DOHH2 (cell line): ENCODE measurements around the gene UBQLN4.

Experiments
- H3F3A ChIP-seq: fragments of 200-600 bp; sonication (generic), shearing (Covaris generic); 2 replicates; pipeline ENCODE4 v1.6.0; 2016; ENCODE audit warnings: antibody characterized with exemption, mild to moderate bottlenecking; ENCODE audit not compliant: control insufficient read depth, insufficient read depth
- H3K27ac ChIP-seq: fragments of 200-600 bp; sonication (generic); 2 replicates; pipeline ENCODE4 v1.5.1; 2014; ENCODE audit warnings: low read depth, mild to moderate bottlenecking, low read length, moderate library complexity
- H3K27me3 ChIP-seq: fragments of 200-600 bp; sonication (generic); 2 replicates; pipeline ENCODE4 v1.6.1; 2014; ENCODE audit warnings: mild to moderate bottlenecking, low read length, mixed read lengths; ENCODE audit not compliant: control insufficient read depth
- H3K36me3 ChIP-seq: fragments of 200-600 bp; sonication (generic); 2 replicates; pipeline ENCODE4 v1.6.1; 2014; ENCODE audit warnings: mild to moderate bottlenecking, low read length, moderate library complexity, mixed read lengths; ENCODE audit not compliant: control insufficient read depth
- H3K4me1 ChIP-seq: fragments of 200-600 bp; sonication (generic); 2 replicates; pipeline ENCODE4 v1.6.1; 2014; ENCODE audit warnings: mild to moderate bottlenecking, low read length, mixed read lengths; ENCODE audit not compliant: control insufficient read depth
- H3K4me2 ChIP-seq: fragments of 200-600 bp; sonication (generic); 2 replicates; pipeline ENCODE4 v1.6.0; 2014; ENCODE audit warnings: mild to moderate bottlenecking, low read length, moderate library complexity
- H3K4me3 ChIP-seq: fragments of 200-600 bp; sonication (generic); 2 replicates; pipeline ENCODE4 v1.5.1; 2014; ENCODE audit warnings: mild to moderate bottlenecking, low read length, mixed read lengths
- H3K79me2 ChIP-seq: fragments of 200-600 bp; sonication (generic); 2 replicates; pipeline ENCODE4 v1.6.1; 2014; ENCODE audit warnings: mild to moderate bottlenecking, low read length, mixed read lengths; ENCODE audit not compliant: control insufficient read depth
- H3K9me2 ChIP-seq: fragments of 200-600 bp; sonication (generic); replicated peaks from 2 replicates; pipeline ENCODE4 v1.6.1; 2014; ENCODE audit warnings: mild to moderate bottlenecking, low read length, mixed read lengths; ENCODE audit not compliant: control insufficient read depth
- H3K9me3 ChIP-seq: fragments of 200-600 bp; sonication (generic); 2 replicates; pipeline ENCODE4 v1.6.1; 2014; ENCODE audit warnings: antibody characterized with exemption, low read length, mixed read lengths; ENCODE audit not compliant: control insufficient read depth, insufficient read depth
- H4K20me1 ChIP-seq: fragments of 200-600 bp; sonication (generic); 2 replicates; pipeline ENCODE4 v1.6.0; 2014; ENCODE audit warnings: low read depth, mild to moderate bottlenecking, antibody characterized with exemption, low read length, moderate library complexity; ENCODE audit not compliant: control insufficient read depth, insufficient read depth
- EZH2phosphoT487 ChIP-seq: fragments of 200-600 bp; sonication (generic); IDR thresholded peaks from 2 replicates; pipeline ENCODE4 v1.6.1; 2017; ENCODE audit warnings: borderline replicate concordance, mild to moderate bottlenecking, antibody characterized with exemption, low read length, moderate library complexity, mixed read lengths
- TF ChIP-seq, protein P1 (sequence below): fragments of 200-600 bp; sonication (generic); IDR thresholded peaks from one replicate; pipeline ENCODE4 v1.5.1; 2014; ENCODE audit warnings: antibody characterized with exemption, mild to moderate bottlenecking, low read depth, low read length; ENCODE audit not compliant: poor library complexity, severe bottlenecking

UBQLN4 gene

DNA sequence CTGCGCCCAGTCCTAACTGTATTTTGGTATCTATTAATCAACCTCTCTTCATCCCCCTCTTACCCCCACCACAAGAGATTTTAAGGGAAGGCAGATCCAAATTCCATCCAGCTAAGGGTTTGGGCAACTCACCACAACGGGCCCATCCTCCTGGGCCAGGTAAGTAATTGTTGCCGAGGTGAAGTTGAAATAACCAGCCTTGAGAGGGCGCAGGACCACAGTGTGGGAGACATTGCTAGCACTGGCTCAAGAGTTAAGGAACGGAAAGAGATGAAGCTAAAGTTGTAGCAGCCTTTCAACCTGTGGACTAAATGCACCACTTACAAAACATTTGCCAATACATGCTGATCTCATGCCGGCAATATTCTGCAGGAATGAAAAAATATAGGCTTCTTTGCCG, 38.8 kb downstream of the UBQLN4 start:
- no peaks in the 10 kb centered on the region for H3K9me3 ChIP-seq
- no peaks in the 10 kb centered on the region for H3F3A ChIP-seq
- no peak overlapping the region for H3K4me2 ChIP-seq
- peaks cover 5% of the 10 kb centered on the region for H3K4me1 ChIP-seq
- H3K36me3 ChIP-seq = peaks cover 80% of the 10 kb centered on the region
- no peaks in the 10 kb centered on the region for H3K9me2 ChIP-seq
- no peaks in the 10 kb centered on the region for H3K27me3 ChIP-seq
- no peak overlapping the region for H3K27ac ChIP-seq
- TF ChIP-seq EZH2phosphoT487 = no peak
- TF ChIP-seq, protein P1, sequence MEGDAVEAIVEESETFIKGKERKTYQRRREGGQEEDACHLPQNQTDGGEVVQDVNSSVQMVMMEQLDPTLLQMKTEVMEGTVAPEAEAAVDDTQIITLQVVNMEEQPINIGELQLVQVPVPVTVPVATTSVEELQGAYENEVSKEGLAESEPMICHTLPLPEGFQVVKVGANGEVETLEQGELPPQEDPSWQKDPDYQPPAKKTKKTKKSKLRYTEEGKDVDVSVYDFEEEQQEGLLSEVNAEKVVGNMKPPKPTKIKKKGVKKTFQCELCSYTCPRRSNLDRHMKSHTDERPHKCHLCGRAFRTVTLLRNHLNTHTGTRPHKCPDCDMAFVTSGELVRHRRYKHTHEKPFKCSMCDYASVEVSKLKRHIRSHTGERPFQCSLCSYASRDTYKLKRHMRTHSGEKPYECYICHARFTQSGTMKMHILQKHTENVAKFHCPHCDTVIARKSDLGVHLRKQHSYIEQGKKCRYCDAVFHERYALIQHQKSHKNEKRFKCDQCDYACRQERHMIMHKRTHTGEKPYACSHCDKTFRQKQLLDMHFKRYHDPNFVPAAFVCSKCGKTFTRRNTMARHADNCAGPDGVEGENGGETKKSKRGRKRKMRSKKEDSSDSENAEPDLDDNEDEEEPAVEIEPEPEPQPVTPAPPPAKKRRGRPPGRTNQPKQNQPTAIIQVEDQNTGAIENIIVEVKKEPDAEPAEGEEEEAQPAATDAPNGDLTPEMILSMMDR = no peak
- H3K4me3 ChIP-seq = no peak overlapping the region
- H4K20me1 ChIP-seq = no peaks in the 10 kb centered on the region
- H3K79me2 ChIP-seq = peaks cover 18% of the 10 kb centered on the region

DNA sequence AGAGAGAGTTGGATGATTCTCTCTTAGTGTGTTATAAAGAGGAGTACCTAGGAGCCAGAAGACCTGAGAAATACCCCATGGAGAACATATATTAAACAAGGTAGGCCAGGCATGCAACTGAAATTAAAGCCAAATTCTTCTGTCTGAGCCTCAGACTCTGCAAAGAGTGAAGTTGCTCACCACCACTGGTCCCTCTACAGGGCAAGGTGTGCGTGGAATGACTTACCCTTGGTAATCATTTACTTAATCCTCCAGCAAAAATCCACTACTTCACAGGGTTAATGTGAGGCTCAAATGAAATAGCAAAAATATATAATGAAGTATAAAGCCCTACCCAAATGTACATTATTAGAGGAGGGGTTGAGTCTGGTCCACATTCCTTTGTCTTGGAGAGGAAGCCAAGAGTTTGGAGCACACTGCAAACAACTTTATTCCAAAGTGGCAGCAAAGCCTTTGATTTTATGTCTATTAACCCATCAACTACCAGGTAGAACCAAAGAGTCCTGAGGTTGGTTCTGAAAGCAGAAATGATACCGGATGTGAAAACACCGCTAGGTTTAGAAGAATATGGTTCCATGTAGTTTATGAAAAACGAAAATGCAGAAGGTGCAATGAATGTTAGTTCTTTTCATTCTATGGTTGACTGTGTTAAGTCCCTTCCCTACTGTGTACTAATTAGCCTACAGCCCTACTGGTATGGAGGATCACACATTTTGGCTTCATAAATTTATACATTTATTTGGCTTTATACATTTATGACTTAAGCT, 41.4 kb downstream of the UBQLN4 start:
- Histone ChIP-seq H3K9me2 (no peaks in the 10 kb centered on the region), H3K27me3 (no peaks in the 10 kb centered on the region), H3K36me3 (peaks cover 71% of the 10 kb centered on the region), H3K4me2 (no peak overlapping the region), H3K4me1 (no peaks in the 10 kb centered on the region), H4K20me1 (no peaks in the 10 kb centered on the region), H3K4me3 (no peak overlapping the region), H3K9me3 (no peaks in the 10 kb centered on the region), H3F3A (no peaks in the 10 kb centered on the region), H3K27ac (no peak overlapping the region), H3K79me2 (no peaks in the 10 kb centered on the region)
- TF ChIP-seq, protein P1 = no peak
- no peak for TF ChIP-seq EZH2phosphoT487

DNA sequence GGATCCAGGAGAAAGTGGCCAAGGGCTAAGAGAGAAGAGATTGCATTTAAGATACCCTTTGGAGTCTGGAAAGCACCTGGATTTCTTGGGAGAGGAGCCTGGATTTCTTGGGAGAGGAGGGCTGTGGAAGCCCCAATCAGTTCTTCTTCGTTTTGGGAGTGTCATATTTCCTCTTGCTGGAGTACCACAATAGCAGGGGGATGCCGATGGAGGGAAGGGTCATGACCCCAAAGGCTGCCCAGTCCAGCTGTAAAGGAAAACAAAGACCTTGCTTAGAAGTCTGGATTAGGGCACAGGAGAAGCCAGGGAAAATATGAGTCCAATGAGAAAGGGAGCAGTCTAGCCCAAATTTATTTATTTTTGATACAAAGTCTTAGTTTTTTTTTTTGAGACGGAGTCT, 44.2 kb downstream of the UBQLN4 start:
- no peak for TF ChIP-seq EZH2phosphoT487
- TF ChIP-seq, protein P1 = no peak
- no peak overlapping the region for H3K4me2 ChIP-seq
- H3K4me3 ChIP-seq = no peak overlapping the region
- no peak overlapping the region for H3K27ac ChIP-seq
- no peaks in the 10 kb centered on the region for H3K9me2 ChIP-seq
- H3K9me3 ChIP-seq = no peaks in the 10 kb centered on the region
- peaks cover 58% of the 10 kb centered on the region for H3K36me3 ChIP-seq
- no peaks in the 10 kb centered on the region for H3F3A ChIP-seq
- no peaks in the 10 kb centered on the region for H4K20me1 ChIP-seq
- no peaks in the 10 kb centered on the region for H3K79me2 ChIP-seq
- no peaks in the 10 kb centered on the region for H3K4me1 ChIP-seq
- no peaks in the 10 kb centered on the region for H3K27me3 ChIP-seq
